Loucy (cell line): ENCODE data around the gene MAGEL2.

Experiments
- H2AFZ ChIP-seq: fragments of 200-600 bp; sonication (generic); 2 replicates; pipeline ENCODE4 v1.6.0; 2016; ENCODE audit warnings: antibody characterized with exemption, mild to moderate bottlenecking, low read length, moderate library complexity
- H3F3A ChIP-seq: fragments of 200-600 bp; 2 replicates; pipeline ENCODE4 v1.6.0; 2016; ENCODE audit warnings: antibody characterized with exemption, low read depth, mild to moderate bottlenecking
- H3K27me3 ChIP-seq: fragments of 200-600 bp; sonication (generic); 2 replicates; pipeline ENCODE4 v1.6.1; 2014; ENCODE audit warnings: low read length, mild to moderate bottlenecking; ENCODE audit not compliant: insufficient read depth, poor library complexity, severe bottlenecking
- H3K36me3 ChIP-seq: fragments of 200-600 bp; sonication (generic); 2 replicates; pipeline ENCODE4 v1.6.1; 2016; ENCODE audit warnings: low read length; ENCODE audit not compliant: insufficient read depth
- H3K4me1 ChIP-seq: fragments of 200-600 bp; sonication (generic); 2 replicates; pipeline ENCODE4 v1.5.1; 2014; ENCODE audit warnings: low read length, mild to moderate bottlenecking; ENCODE audit not compliant: insufficient read depth, poor library complexity, severe bottlenecking
- H3K4me2 ChIP-seq: fragments of 200-600 bp; sonication (generic); 2 replicates; pipeline ENCODE4 v1.6.0; 2014; ENCODE audit warnings: antibody characterized with exemption, low read length, low read depth, mild to moderate bottlenecking; ENCODE audit not compliant: poor library complexity, severe bottlenecking
- H3K4me3 ChIP-seq: fragments of 200-600 bp; sonication (generic); 2 replicates; pipeline ENCODE4 v1.5.1; 2014; ENCODE audit warnings: low read length, mild to moderate bottlenecking, mixed read lengths; ENCODE audit not compliant: poor library complexity, severe bottlenecking
- H3K79me2 ChIP-seq: fragments of 200-600 bp; sonication (generic); 2 replicates; pipeline ENCODE4 v1.6.1; 2014; ENCODE audit warnings: low read length; ENCODE audit not compliant: insufficient read depth
- H3K9ac ChIP-seq: fragments of 200-600 bp; sonication (generic); 2 replicates; pipeline ENCODE4 v1.6.0; 2014; ENCODE audit warnings: mild to moderate bottlenecking, low read depth, low read length, moderate library complexity; ENCODE audit not compliant: poor library complexity, severe bottlenecking
- H3K9me2 ChIP-seq: fragments of 200-600 bp; sonication (generic); replicated peaks from 2 replicates; pipeline ENCODE4 v1.6.1; 2016; ENCODE audit warnings: low read depth, low read length, mixed read lengths
- H3K9me3 ChIP-seq: fragments of 200-600 bp; sonication (generic); 2 replicates; pipeline ENCODE4 v1.6.1; 2014; ENCODE audit warnings: mild to moderate bottlenecking, antibody characterized with exemption, low read length, low read depth; ENCODE audit not compliant: insufficient read depth
- H4K20me1 ChIP-seq: fragments of 200-600 bp; sonication (generic); 2 replicates; pipeline ENCODE4 v1.6.0; 2014; ENCODE audit warnings: antibody characterized with exemption, low read length, mild to moderate bottlenecking; ENCODE audit not compliant: insufficient read depth, poor library complexity, severe bottlenecking
- EZH2phosphoT487 ChIP-seq: fragments of 200-600 bp; IDR thresholded peaks from 2 replicates; pipeline ENCODE4 v1.6.1; 2018; ENCODE audit warnings: antibody characterized with exemption, mild to moderate bottlenecking, moderate library complexity, borderline replicate concordance
- TF ChIP-seq, protein P1 (sequence below): fragments of 200-600 bp; sonication (generic); conservative IDR thresholded peaks from 2 replicates; pipeline ENCODE4 v1.5.1; 2014; ENCODE audit warnings: mild to moderate bottlenecking, antibody characterized with exemption, low read length

MAGEL2 gene

DNA sequence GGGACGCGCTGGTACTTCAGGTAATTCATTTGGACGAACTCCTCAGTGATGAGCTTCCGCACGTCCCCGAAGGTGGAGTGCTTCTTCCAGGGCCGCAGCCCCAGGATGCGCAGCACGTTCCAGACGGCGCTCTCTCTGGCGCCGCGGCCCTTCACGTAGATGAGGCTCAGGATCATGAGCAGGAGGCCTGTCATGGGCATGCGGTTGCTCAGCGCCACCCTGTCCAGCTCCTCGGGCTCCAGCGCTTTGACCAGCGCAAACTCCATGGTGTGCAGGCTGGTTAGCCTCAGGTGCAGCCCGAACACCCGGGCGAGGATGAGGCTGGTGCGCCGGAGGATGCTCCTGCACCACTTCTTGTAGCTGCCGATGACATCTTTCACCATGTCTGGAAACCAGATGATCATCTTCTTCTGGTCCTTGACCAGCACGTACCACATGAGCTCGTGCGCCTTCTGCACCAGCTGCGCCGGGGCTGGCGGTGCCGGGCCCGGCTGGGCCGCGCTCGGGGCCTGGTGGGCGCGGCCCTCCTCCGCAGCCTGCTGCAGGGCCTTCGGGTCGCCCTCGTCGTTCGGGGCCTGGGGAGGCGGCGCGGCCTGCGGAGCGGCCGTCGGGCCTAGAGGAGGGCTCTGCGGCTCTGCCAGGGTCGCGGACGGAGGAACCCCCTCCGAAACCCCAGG, 38.9 kb upstream of the MAGEL2 start:
- Histone ChIP-seq H4K20me1 (no peaks in the 10 kb centered on the region), H3K9me3 (peaks cover 5% of the 10 kb centered on the region; the same call in 1 of the 2 replicates), H2AFZ (no peak overlapping the region), H3K4me2 (no peak overlapping the region), H3K27me3 (no peaks in the 10 kb centered on the region), H3K4me3 (no peak overlapping the region), H3K36me3 (no peaks in the 10 kb centered on the region), H3K9me2 (no peaks in the 10 kb centered on the region), H3K9ac (no peak overlapping the region), H3K4me1 (no peaks in the 10 kb centered on the region), H3K79me2 (no peaks in the 10 kb centered on the region), H3F3A (no peaks in the 10 kb centered on the region)
- TF ChIP-seq, protein P1, sequence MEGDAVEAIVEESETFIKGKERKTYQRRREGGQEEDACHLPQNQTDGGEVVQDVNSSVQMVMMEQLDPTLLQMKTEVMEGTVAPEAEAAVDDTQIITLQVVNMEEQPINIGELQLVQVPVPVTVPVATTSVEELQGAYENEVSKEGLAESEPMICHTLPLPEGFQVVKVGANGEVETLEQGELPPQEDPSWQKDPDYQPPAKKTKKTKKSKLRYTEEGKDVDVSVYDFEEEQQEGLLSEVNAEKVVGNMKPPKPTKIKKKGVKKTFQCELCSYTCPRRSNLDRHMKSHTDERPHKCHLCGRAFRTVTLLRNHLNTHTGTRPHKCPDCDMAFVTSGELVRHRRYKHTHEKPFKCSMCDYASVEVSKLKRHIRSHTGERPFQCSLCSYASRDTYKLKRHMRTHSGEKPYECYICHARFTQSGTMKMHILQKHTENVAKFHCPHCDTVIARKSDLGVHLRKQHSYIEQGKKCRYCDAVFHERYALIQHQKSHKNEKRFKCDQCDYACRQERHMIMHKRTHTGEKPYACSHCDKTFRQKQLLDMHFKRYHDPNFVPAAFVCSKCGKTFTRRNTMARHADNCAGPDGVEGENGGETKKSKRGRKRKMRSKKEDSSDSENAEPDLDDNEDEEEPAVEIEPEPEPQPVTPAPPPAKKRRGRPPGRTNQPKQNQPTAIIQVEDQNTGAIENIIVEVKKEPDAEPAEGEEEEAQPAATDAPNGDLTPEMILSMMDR: no peak
- TF ChIP-seq EZH2phosphoT487: no peak

DNA sequence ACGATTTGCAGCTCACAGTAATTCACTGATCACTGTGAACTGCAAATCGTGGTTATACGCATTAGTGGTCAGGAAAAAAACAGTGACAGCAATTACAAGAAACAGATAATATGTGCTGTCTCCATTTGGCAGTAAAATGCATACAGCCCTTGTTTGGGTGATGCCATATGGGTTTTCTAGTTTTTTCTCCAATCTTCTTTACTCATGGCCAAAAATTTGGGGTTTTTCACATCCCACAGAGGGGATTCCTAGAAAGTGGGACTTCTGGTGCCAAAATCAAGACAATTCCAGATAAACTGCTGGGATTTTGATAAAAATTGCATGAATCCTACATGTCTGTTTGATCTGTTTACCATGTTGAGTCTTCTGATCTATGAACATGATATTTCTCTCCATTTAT, 23.8 kb upstream of the MAGEL2 start:
- H2AFZ ChIP-seq: no peak overlapping the region
- H3K9ac ChIP-seq: no peak overlapping the region
- no peaks in the 10 kb centered on the region for H3K79me2 ChIP-seq
- no peak overlapping the region for H3K4me2 ChIP-seq
- H3F3A ChIP-seq: no peaks in the 10 kb centered on the region
- H3K36me3 ChIP-seq: no peaks in the 10 kb centered on the region
- no peaks in the 10 kb centered on the region for H3K4me1 ChIP-seq
- no peaks in the 10 kb centered on the region for H3K9me3 ChIP-seq
- H3K4me3 ChIP-seq: no peak overlapping the region
- H4K20me1 ChIP-seq: no peaks in the 10 kb centered on the region
- TF ChIP-seq, protein P1: no peak
- TF ChIP-seq EZH2phosphoT487: no peak
- H3K27me3 ChIP-seq: no peaks in the 10 kb centered on the region
- no peaks in the 10 kb centered on the region for H3K9me2 ChIP-seq

DNA sequence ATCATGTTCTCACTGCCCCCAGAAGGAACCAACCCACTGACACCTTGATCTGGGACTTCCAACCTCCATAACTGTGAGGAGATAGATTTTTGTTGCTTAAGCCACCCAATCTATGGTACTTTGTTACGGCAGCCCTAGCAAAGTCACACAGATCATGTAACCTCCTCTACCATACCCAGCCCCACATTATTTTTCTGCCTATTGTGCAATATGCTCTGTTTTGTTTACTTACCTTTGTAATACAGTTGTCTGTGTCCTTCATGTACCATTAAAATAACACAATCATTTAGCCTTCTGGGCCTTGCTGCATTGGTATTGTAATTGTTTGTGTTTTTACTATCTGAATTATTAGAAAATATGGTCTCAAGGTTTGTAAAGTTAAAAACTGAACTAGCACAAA, 23.3 kb upstream of the MAGEL2 start:
- no peak overlapping the region for H3K4me3 ChIP-seq
- no peaks in the 10 kb centered on the region for H3K4me1 ChIP-seq
- no peaks in the 10 kb centered on the region for H3K36me3 ChIP-seq
- H4K20me1 ChIP-seq: no peaks in the 10 kb centered on the region
- no peak for TF ChIP-seq EZH2phosphoT487
- TF ChIP-seq, protein P1: no peak
- H3K27me3 ChIP-seq: no peaks in the 10 kb centered on the region
- H2AFZ ChIP-seq: no peak overlapping the region
- H3K9ac ChIP-seq: no peak overlapping the region
- H3K79me2 ChIP-seq: no peaks in the 10 kb centered on the region
- H3K9me2 ChIP-seq: no peaks in the 10 kb centered on the region
- H3K4me2 ChIP-seq: no peak overlapping the region
- H3K9me3 ChIP-seq: no peaks in the 10 kb centered on the region
- no peaks in the 10 kb centered on the region for H3F3A ChIP-seq
